Stimulated activated memory B cell treated with anti-CD40 and anti-IgM and Interleukin-4, amounts not matched to agents 10 μg/mL and 1 μg/mL and 100 μg/mL, for 72 hours (primary cell): ENCODE measurements around the gene TOX2.

Experiments used
- ATAC-seq: fragments of 150-1000 bp; cut with Tn5 transposase; 2 replicates; pipeline ENCODE4 v1.10.0; 2021
- H3K27ac Mint-ChIP-seq: one replicate; pipeline ENCODE4 v1.8.0; 2022; ENCODE audit warnings: mild to moderate bottlenecking, mixed read lengths
- H3K27me3 Mint-ChIP-seq: one replicate; pipeline ENCODE4 v1.8.0; 2022; ENCODE audit warnings: mixed read lengths
- H3K36me3 Mint-ChIP-seq: one replicate; pipeline ENCODE4 v1.8.0; 2022; ENCODE audit warnings: mixed read lengths
- H3K4me1 Mint-ChIP-seq: one replicate; pipeline ENCODE4 v1.8.0; 2022; ENCODE audit warnings: mixed read lengths
- H3K4me3 Mint-ChIP-seq: one replicate; pipeline ENCODE4 v1.8.0; 2022; ENCODE audit warnings: mild to moderate bottlenecking, moderate library complexity, mixed read lengths
- H3K9me3 Mint-ChIP-seq: one replicate; pipeline ENCODE4 v1.8.0; 2022; ENCODE audit warnings: mixed read lengths

TOX2 gene

DNA sequence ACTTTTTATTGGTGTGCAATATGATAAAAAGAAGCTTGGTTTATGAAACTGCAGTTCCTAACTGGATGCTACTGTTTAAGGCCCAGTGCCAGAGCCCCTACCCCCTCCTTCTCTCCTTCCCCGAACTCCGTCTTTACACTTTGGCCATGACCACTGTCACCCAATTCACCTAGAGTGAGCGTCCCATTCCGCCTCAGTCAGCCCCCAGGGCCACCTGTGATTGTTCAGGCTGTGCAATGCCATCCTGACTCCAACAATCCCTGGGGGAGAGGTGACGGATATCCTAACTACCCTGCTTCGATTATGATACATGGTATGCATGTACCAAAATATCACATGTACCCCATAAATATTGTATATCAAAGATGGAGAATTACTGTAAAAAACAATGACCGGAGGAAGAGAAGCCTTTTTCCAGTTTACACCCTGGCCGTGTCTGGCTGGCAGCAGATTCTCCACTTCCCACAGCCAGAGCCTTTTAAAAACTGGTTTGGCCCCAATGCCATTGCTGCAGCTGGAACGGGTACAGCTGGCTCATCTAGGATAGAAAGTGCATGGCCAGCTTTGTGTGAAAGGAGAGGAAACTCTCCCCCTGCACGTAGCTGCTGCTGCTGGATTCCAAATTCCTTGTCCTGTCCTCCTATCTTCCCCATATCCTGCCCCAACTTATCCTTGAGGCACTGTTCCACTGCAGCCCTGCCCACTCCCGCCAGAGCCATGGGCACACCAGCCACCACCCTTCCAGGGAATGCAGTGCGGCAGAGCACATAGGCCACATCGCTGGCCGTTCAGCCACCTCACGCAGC, 172.6 kb downstream of the TOX2 start:
- no peak for ATAC-seq
- H3K27ac Mint-ChIP-seq, result no peak overlapping the region
- no peaks in the 10 kb centered on the region for H3K36me3 Mint-ChIP-seq
- H3K9me3 Mint-ChIP-seq, result no peaks in the 10 kb centered on the region
- peaks cover 10% of the 10 kb centered on the region for H3K27me3 Mint-ChIP-seq
- H3K4me3 Mint-ChIP-seq, result no peak overlapping the region
- no peaks in the 10 kb centered on the region for H3K4me1 Mint-ChIP-seq

GRCh38 chr20:44087857-44088120, 173.1 kb downstream of the TOX2 start:
- H3K27ac Mint-ChIP-seq, result no peak overlapping the region
- H3K4me1 Mint-ChIP-seq, result no peaks in the 10 kb centered on the region
- no peaks in the 10 kb centered on the region for H3K36me3 Mint-ChIP-seq
- H3K27me3 Mint-ChIP-seq, result peaks cover 13% of the 10 kb centered on the region
- no peak for ATAC-seq
- no peaks in the 10 kb centered on the region for H3K9me3 Mint-ChIP-seq
- H3K4me3 Mint-ChIP-seq, result no peak overlapping the region

DNA sequence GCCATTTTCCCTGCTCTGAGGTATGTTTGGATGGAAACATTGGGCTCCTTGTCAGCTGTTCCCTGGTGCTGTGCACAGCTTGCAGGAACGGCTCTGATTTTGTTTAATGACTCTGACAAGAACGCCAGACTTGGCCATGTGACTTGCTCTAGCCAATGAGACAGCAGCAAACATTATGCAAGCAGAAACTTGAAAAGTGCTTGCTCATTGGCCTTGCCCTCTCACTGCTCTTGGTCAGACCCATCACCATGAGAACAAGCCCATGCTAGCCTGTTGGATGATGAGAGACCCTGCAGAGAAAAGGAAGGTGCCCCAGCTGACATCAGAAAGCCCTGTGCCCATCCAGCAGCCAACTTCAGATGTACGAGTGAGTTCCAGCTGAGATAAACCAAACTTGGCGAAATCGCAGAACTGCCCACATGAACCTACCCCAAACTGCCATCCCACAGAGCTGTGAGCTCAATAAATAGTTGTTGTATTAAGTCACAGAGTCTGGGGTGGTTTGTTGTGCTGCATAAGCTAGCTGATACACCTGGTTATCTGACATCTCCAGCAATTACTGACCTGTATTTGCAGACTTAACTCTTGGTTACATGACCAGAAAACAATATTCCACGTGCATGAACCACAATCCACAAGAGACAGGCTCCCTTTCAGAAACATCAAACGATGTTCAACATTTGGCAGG, 175.5 kb downstream of the TOX2 start:
- H3K9me3 Mint-ChIP-seq, result no peaks in the 10 kb centered on the region
- peak; percentile 53 for ATAC-seq
- no peaks in the 10 kb centered on the region for H3K36me3 Mint-ChIP-seq
- no peak overlapping the region for H3K27ac Mint-ChIP-seq
- H3K4me3 Mint-ChIP-seq, result no peak overlapping the region
- peaks cover 36% of the 10 kb centered on the region for H3K27me3 Mint-ChIP-seq
- H3K4me1 Mint-ChIP-seq, result no peaks in the 10 kb centered on the region

DNA sequence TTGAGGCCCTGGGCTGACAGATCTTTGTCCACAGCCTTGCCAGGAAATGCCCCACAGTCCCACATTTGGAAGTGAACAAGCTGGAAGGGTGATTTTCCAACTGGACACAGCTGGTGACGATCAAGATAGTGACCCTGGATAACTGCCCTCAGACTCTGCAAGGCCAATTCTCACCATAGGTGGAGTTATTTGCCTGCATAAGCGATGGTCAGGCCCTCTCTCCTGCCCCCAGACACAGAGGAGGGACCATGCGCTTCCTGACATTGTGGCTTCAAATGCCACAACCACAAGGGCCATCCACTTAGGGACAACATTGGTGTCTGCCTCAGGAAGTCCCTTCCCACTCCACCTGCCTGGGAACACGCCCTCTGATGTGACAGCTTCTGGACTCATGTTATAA, 176.4 kb downstream of the TOX2 start:
- H3K4me1 Mint-ChIP-seq, result no peaks in the 10 kb centered on the region
- no peaks in the 10 kb centered on the region for H3K36me3 Mint-ChIP-seq
- H3K4me3 Mint-ChIP-seq, result no peak overlapping the region
- no peak overlapping the region for H3K27ac Mint-ChIP-seq
- H3K9me3 Mint-ChIP-seq, result no peaks in the 10 kb centered on the region
- H3K27me3 Mint-ChIP-seq, result peaks cover 42% of the 10 kb centered on the region
- no peak for ATAC-seq

GRCh38 chr20:44092551-44093248, 178.0 kb downstream of the TOX2 start:
- H3K27ac Mint-ChIP-seq, result no peak overlapping the region
- no peak overlapping the region for H3K4me3 Mint-ChIP-seq
- no peaks in the 10 kb centered on the region for H3K9me3 Mint-ChIP-seq
- peak; percentile 16 for ATAC-seq
- peaks cover 43% of the 10 kb centered on the region for H3K27me3 Mint-ChIP-seq
- no peaks in the 10 kb centered on the region for H3K4me1 Mint-ChIP-seq
- H3K36me3 Mint-ChIP-seq, result no peaks in the 10 kb centered on the region

DNA sequence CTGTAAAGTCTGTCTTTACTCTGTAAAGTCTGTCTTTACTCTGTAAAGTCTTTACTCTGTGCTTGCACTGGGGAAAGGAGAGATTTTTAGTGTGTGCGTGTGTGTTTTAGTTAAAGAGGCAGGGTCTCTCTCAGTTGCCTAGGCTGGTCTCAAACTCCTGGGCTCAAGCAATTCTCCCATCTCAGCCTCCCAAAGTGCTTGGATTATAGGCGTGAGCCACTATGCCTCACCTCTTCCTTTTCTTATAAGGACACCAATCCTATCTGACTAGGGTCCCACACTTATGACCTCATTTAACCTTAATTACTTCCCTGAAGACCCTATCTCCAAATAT, 178.6 kb downstream of the TOX2 start:
- H3K36me3 Mint-ChIP-seq, result no peaks in the 10 kb centered on the region
- no peak for ATAC-seq
- H3K27me3 Mint-ChIP-seq, result peaks cover 48% of the 10 kb centered on the region
- H3K4me3 Mint-ChIP-seq, result no peak overlapping the region
- H3K9me3 Mint-ChIP-seq, result no peaks in the 10 kb centered on the region
- H3K4me1 Mint-ChIP-seq, result no peaks in the 10 kb centered on the region
- no peak overlapping the region for H3K27ac Mint-ChIP-seq

DNA sequence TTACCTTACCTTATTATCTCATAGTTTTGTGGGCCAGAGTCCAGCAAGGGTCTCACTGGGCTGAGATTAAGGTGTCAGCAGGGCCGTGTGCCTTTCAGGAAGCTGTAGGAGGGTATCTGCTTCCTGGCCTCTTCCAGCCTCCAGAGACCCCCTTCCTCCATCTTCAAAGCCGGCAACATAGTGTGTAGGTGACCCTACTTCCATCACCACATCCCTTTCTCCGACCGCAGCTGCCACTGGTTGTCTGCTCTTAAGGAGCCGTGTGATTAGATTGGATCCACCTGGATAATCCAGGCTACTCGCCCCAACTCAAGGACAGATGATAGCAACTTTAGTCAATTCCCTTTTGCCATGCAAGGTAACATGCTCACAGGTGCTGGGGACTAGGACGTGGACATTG, 181.2 kb downstream of the TOX2 start:
- Mint-ChIP-seq H3K4me3 (no peak overlapping the region), H3K36me3 (no peaks in the 10 kb centered on the region), H3K27ac (no peak overlapping the region), H3K27me3 (peaks cover 74% of the 10 kb centered on the region), H3K9me3 (no peaks in the 10 kb centered on the region), H3K4me1 (no peaks in the 10 kb centered on the region)
- ATAC-seq, result no peak

- no peaks in the 10 kb centered on the region for H3K4me1 Mint-ChIP-seq
- no peak overlapping the region for H3K4me3 Mint-ChIP-seq
- peaks cover 4% of the 10 kb centered on the region for H3K9me3 Mint-ChIP-seq
- ATAC-seq, result no peak
- no peak overlapping the region for H3K27ac Mint-ChIP-seq
- H3K36me3 Mint-ChIP-seq, result no peaks in the 10 kb centered on the region
- H3K27me3 Mint-ChIP-seq, result peaks cover 90% of the 10 kb centered on the region
These were observed 183.0 kb downstream of the TOX2 start for GRCh38 chr20:44097521-44098255.

DNA sequence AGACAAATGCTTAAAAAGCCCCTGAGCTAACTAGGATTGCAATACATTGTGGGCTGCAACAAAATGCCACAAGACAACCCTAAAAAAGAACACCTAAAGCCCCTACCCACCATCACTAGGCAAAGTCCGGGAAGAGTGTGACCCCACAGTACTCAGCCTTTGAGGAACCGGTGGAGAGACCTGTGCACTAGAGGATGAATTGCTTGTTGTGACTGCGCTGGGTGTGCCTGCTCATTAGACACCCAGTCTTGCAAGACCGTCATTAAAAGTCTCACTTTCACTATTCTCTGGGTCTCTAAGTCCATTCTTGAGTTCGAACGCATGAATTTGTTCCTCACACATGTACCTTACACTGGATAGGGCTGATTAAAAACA, 183.6 kb downstream of the TOX2 start:
- Mint-ChIP-seq H3K4me3 (no peak overlapping the region), H3K36me3 (no peaks in the 10 kb centered on the region), H3K27me3 (peaks cover 88% of the 10 kb centered on the region), H3K4me1 (no peaks in the 10 kb centered on the region), H3K27ac (no peak overlapping the region), H3K9me3 (peaks cover 7% of the 10 kb centered on the region)
- no peak for ATAC-seq

DNA sequence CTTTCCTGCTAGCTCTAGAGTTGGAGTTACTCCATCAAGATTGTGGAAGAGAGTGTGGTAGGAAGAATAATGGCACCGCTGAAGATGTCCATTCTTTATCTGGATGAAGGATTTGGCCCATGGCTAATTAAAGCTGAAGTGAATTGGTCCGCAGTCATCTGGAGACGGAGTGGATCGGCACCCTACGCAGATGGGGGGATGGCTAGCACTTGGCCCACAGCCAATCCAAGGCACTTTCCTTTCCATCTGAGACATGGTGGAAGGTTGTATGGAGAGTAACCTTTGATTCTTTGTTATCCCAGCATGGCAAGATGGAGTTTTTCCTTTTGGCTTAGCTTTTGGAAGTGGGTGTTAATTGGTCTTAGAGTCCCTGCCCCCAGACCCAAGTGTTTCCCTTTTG, 184.0 kb downstream of the TOX2 start:
- Mint-ChIP-seq H3K36me3 (no peaks in the 10 kb centered on the region), H3K4me1 (no peaks in the 10 kb centered on the region), H3K27ac (no peak overlapping the region), H3K27me3 (peaks cover 84% of the 10 kb centered on the region), H3K4me3 (no peak overlapping the region), H3K9me3 (peaks cover 7% of the 10 kb centered on the region)
- ATAC-seq, result no peak

GRCh38 chr20:44099832-44100231, 185.2 kb downstream of the TOX2 start:
- ATAC-seq, result no peak
- peaks cover 7% of the 10 kb centered on the region for H3K9me3 Mint-ChIP-seq
- H3K27ac Mint-ChIP-seq, result no peak overlapping the region
- H3K4me1 Mint-ChIP-seq, result no peaks in the 10 kb centered on the region
- no peaks in the 10 kb centered on the region for H3K36me3 Mint-ChIP-seq
- H3K27me3 Mint-ChIP-seq, result peaks cover 72% of the 10 kb centered on the region
- no peak overlapping the region for H3K4me3 Mint-ChIP-seq

GRCh38 chr20:44102582-44102981, 187.9 kb downstream of the TOX2 start:
- ATAC-seq, result no peak
- no peak overlapping the region for H3K4me3 Mint-ChIP-seq
- no peaks in the 10 kb centered on the region for H3K36me3 Mint-ChIP-seq
- H3K27me3 Mint-ChIP-seq, result peaks cover 66% of the 10 kb centered on the region
- no peak overlapping the region for H3K27ac Mint-ChIP-seq
- no peaks in the 10 kb centered on the region for H3K4me1 Mint-ChIP-seq
- peaks cover 15% of the 10 kb centered on the region for H3K9me3 Mint-ChIP-seq

- H3K27me3 Mint-ChIP-seq, result peaks cover 62% of the 10 kb centered on the region
- H3K36me3 Mint-ChIP-seq, result peaks cover 6% of the 10 kb centered on the region
- no peak overlapping the region for H3K4me3 Mint-ChIP-seq
- no peak for ATAC-seq
- H3K4me1 Mint-ChIP-seq, result no peaks in the 10 kb centered on the region
- H3K9me3 Mint-ChIP-seq, result peaks cover 20% of the 10 kb centered on the region
- H3K27ac Mint-ChIP-seq, result no peak overlapping the region
These were observed 190.3 kb downstream of the TOX2 start for GRCh38 chr20:44104798-44105517.

DNA sequence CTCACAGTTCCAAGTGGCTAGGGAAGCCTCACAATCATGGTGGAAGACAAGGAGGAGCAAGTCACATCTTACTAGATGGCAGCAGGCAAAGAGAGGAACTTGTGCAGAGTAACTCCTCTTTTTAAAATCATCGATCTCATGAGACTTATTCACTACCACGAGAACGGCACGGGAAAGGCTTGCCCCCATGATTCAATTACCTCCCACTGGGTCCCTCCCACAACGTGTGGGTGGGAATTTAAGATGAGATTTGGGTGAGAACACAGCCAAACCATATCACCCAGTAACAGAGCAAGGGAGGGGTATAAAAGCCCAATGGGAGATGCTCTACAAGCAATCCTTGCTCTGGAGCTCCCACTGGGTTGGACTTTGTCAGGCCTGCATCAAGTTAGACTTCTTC, 192.0 kb downstream of the TOX2 start:
- peaks cover 20% of the 10 kb centered on the region for H3K9me3 Mint-ChIP-seq
- H3K27me3 Mint-ChIP-seq, result peaks cover 62% of the 10 kb centered on the region
- H3K27ac Mint-ChIP-seq, result no peak overlapping the region

DNA sequence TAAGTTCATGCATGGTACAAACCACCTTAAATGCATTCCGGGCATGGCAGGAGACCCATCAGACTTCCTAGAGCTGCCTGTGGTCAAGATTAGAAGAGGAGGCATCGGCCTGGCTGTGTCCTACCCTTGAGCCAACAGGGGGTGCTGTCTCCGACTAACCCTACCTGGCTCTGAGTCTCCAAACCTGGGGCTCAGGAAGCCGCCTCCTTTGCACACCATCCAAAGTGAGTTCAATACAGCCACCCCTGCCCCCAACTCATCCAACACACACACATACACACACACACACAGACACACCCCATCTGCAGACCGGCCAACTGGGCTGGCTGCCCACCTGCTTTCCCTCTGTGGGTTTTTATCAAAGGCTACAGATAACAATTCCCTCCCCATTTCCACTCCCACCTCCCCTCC, 195.3 kb downstream of the TOX2 start:
- Mint-ChIP-seq H3K27me3 (peaks cover 76% of the 10 kb centered on the region), H3K4me3 (no peak overlapping the region), H3K27ac (no peak overlapping the region), H3K9me3 (peaks cover 13% of the 10 kb centered on the region), H3K36me3 (peaks cover 6% of the 10 kb centered on the region), H3K4me1 (no peaks in the 10 kb centered on the region)
- ATAC-seq, result no peak

More for the DNA sequence above, 192.0 kb downstream of the TOX2 start:
- ATAC-seq, result no peak
- Mint-ChIP-seq H3K36me3 (peaks cover 6% of the 10 kb centered on the region), H3K4me1 (no peaks in the 10 kb centered on the region), H3K4me3 (no peak overlapping the region)
